Mesendoderm (in vitro differentiated cells): ENCODE data around the gene U2AF1L4.
"Not testable (repeated sequence)": the region's sequence is repeated elsewhere in the genome, so short reads cannot be mapped to it uniquely, and the experiment has no call there.

Experiments used
- DNase-seq: peaks from one replicate; pipeline ENCODE4 v3.0.0; 2013
- H2AK5ac ChIP-seq: 2 replicates; pipeline ENCODE4 v1.6.1; 2013; ENCODE audit warnings: low read length, inconsistent platforms
- H2BK120ac ChIP-seq: 2 replicates; pipeline ENCODE4 v1.6.1; 2013; ENCODE audit warnings: low read depth, mild to moderate bottlenecking, low read length, moderate library complexity, mixed read lengths
- H2BK15ac ChIP-seq: replicated peaks from 2 replicates; pipeline ENCODE4 v1.6.1; 2013; ENCODE audit warnings: low read depth, mild to moderate bottlenecking, moderate library complexity
- H2BK5ac ChIP-seq: 2 replicates; pipeline ENCODE4 v1.6.1; 2013; ENCODE audit warnings: low read length, inconsistent platforms
- H3K18ac ChIP-seq: 2 replicates; pipeline ENCODE4 v1.6.1; 2013; ENCODE audit warnings: mild to moderate bottlenecking, low read length, mixed read lengths
- H3K23ac ChIP-seq: one replicate; pipeline ENCODE4 v1.6.1; 2013; ENCODE audit warnings: low read length
- H3K27ac ChIP-seq: 2 replicates; pipeline ENCODE4 v1.5.1; 2013; ENCODE audit warnings: low read depth, mild to moderate bottlenecking, inconsistent platforms, low read length, moderate library complexity
- H3K27me3 ChIP-seq: 2 replicates; pipeline ENCODE4 v1.6.1; 2013; ENCODE audit warnings: low read length, control low read depth, mild to moderate bottlenecking, inconsistent platforms; ENCODE audit not compliant: insufficient read depth, poor library complexity
- H3K36me3 ChIP-seq: 2 replicates; pipeline ENCODE4 v1.6.1; 2013; ENCODE audit warnings: low read length, inconsistent platforms; ENCODE audit not compliant: control insufficient read depth, insufficient read depth
- H3K4ac ChIP-seq: one replicate; pipeline ENCODE4 v1.6.1; 2013; ENCODE audit warnings: low read depth, mild to moderate bottlenecking, low read length, moderate library complexity
- H3K4me1 ChIP-seq: 2 replicates; pipeline ENCODE4 v1.6.1; 2013; ENCODE audit warnings: low read depth, low read length, inconsistent platforms; ENCODE audit not compliant: control insufficient read depth
- H3K4me2 ChIP-seq: 2 replicates; pipeline ENCODE4 v1.6.1; 2013; ENCODE audit warnings: low read length
- H3K4me3 ChIP-seq: 2 replicates; pipeline ENCODE4 v1.5.1; 2013; ENCODE audit warnings: mild to moderate bottlenecking, low read length
- H3K56ac ChIP-seq: one replicate; pipeline ENCODE4 v1.6.1; 2013; ENCODE audit warnings: low read length
- H3K79me1 ChIP-seq: 2 replicates; pipeline ENCODE4 v1.6.1; 2013; ENCODE audit warnings: low read length, inconsistent platforms
- H3K79me2 ChIP-seq: 2 replicates; pipeline ENCODE4 v1.6.1; 2013; ENCODE audit warnings: mild to moderate bottlenecking, low read length; ENCODE audit not compliant: control insufficient read depth, insufficient read depth
- H3K9ac ChIP-seq: 2 replicates; pipeline ENCODE4 v1.6.1; 2013; ENCODE audit warnings: low read length, inconsistent platforms
- H4K5ac ChIP-seq: one replicate; pipeline ENCODE4 v1.6.1; 2013; ENCODE audit warnings: low read length
- H4K8ac ChIP-seq: one replicate; pipeline ENCODE4 v1.6.1; 2013; ENCODE audit warnings: low read depth, mild to moderate bottlenecking, control low read depth, low read length, moderate library complexity
- WGBS: extraction: QIAGEN DNeasy Blood & Tissue Kit; methylation state at CpG from one replicate; pipeline ENCODE4 v1.1.7; 2013; ENCODE audit warnings: low lambda C conversion rate, missing lambda C conversion rate; ENCODE audit not compliant: insufficient coverage; ENCODE audit errors: extremely low coverage; 5-methylcytosine and 5-hydroxymethylcytosine counted together

U2AF1L4 gene

GRCh38 chr19:35727053-35727955 lies 17.9 kb downstream of the U2AF1L4 start:
- no peak overlapping the region for H3K27ac ChIP-seq
- H2BK120ac ChIP-seq = no peak overlapping the region
- no peak overlapping the region for H4K5ac ChIP-seq
- no peaks in the 10 kb centered on the region for H3K79me1 ChIP-seq
- H2BK5ac ChIP-seq = no peak overlapping the region
- peaks cover 31% of the 10 kb centered on the region for H3K36me3 ChIP-seq
- no peaks in the 10 kb centered on the region for H3K4me1 ChIP-seq
- H3K4me3 ChIP-seq = no peak overlapping the region
- no peak overlapping the region for H4K8ac ChIP-seq
- no peak overlapping the region for H3K4ac ChIP-seq
- no peaks in the 10 kb centered on the region for H3K79me2 ChIP-seq
- H3K4me2 ChIP-seq = no peak overlapping the region
- no peak for DNase-seq
- no CpG with 5 or more reads among the region's 25 CpGs for WGBS
- H2BK15ac ChIP-seq = no peak overlapping the region
- H3K56ac ChIP-seq = no peak overlapping the region
- H2AK5ac ChIP-seq = no peak overlapping the region
- H3K9ac ChIP-seq = no peak overlapping the region
- no peak overlapping the region for H3K18ac ChIP-seq
- no peak overlapping the region for H3K23ac ChIP-seq
- no peaks in the 10 kb centered on the region for H3K27me3 ChIP-seq

GRCh38 chr19:35725216-35725861 lies 19.9 kb downstream of the U2AF1L4 start:
- H3K79me2 ChIP-seq = no peaks in the 10 kb centered on the region
- no peak overlapping the region for H2BK15ac ChIP-seq
- no peak overlapping the region for H2BK5ac ChIP-seq
- no peak overlapping the region for H3K23ac ChIP-seq
- H2AK5ac ChIP-seq = no peak overlapping the region
- H3K4me1 ChIP-seq = no peaks in the 10 kb centered on the region
- no CpG with 5 or more reads among the region's 23 CpGs for WGBS
- no peak overlapping the region for H4K8ac ChIP-seq
- H2BK120ac ChIP-seq = no peak overlapping the region
- no peak overlapping the region for H3K4me2 ChIP-seq
- H3K79me1 ChIP-seq = peaks cover 1% of the 10 kb centered on the region
- DNase-seq = no peak
- H3K4ac ChIP-seq = no peak overlapping the region
- no peak overlapping the region for H3K27ac ChIP-seq
- H3K18ac ChIP-seq = no peak overlapping the region
- no peak overlapping the region for H3K9ac ChIP-seq
- no peak overlapping the region for H3K4me3 ChIP-seq
- peaks cover 30% of the 10 kb centered on the region for H3K36me3 ChIP-seq
- H3K56ac ChIP-seq = no peak overlapping the region
- H3K27me3 ChIP-seq = no peaks in the 10 kb centered on the region
- no peak overlapping the region for H4K5ac ChIP-seq

DNA sequence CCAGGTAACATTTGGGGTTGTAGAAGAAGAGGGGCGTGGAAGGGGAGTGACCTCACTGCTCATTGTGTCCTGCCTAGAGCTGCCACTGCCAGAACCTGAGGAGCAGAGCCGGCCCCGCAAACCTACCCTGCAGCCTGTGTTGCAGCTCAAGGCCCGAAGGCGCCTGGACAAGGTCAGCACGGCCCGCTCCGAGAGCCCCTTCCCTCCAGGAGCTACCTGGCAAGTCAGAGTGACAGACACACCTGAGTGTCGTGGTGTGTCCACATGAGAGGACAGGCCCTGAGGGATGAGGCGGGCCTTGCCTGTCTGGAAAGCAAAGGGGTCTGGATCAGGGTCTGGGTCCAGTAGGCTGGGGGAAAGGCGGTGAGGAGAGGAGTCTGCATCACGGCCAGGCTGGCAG lies 20.7 kb downstream of the U2AF1L4 start:
- Histone ChIP-seq H3K4me2 (no peak overlapping the region), H3K79me1 (peaks cover 3% of the 10 kb centered on the region), H2BK5ac (no peak overlapping the region), H3K18ac (no peak overlapping the region), H3K27me3 (no peaks in the 10 kb centered on the region), H3K4me3 (no peak overlapping the region), H3K56ac (no peak overlapping the region), H2BK120ac (no peak overlapping the region), H2AK5ac (no peak overlapping the region), H3K4ac (no peak overlapping the region), H3K4me1 (no peaks in the 10 kb centered on the region), H3K79me2 (no peaks in the 10 kb centered on the region), H3K23ac (no peak overlapping the region), H4K8ac (no peak overlapping the region), H3K27ac (no peak overlapping the region), H4K5ac (no peak overlapping the region), H3K36me3 (peaks cover 27% of the 10 kb centered on the region), H3K9ac (no peak overlapping the region), H2BK15ac (no peak overlapping the region)
- no CpG with 5 or more reads among the region's 12 CpGs for WGBS
- DNase-seq = no peak

DNA sequence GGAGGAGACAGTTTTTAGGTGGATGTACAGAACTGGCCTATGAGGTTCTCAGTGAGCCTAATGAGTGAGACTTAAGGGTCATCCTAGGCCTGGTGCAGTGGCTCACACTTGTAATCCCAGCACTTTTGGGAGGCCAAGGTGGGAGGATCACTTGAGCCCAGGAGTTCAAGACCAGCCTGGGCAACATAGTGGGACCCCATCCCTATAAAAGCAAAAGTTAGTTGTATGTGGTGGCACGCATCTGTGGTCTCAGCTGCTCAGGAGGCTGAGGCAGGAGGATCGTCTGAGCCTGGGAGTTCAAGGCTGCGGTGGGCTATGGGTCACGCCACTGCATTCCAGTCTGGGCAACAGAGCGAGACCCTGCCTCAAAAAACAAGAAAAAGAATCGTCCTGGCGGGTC lies 21.1 kb downstream of the U2AF1L4 start:
- not testable (repeated sequence) for H3K79me1 ChIP-seq, H3K18ac ChIP-seq, H3K27me3 ChIP-seq, H3K9ac ChIP-seq, H3K4me2 ChIP-seq, DNase-seq, H3K56ac ChIP-seq, H4K8ac ChIP-seq, H3K23ac ChIP-seq, H2BK120ac ChIP-seq, H2BK15ac ChIP-seq, H3K4me3 ChIP-seq, H3K4me1 ChIP-seq, H2AK5ac ChIP-seq, H3K27ac ChIP-seq, H3K79me2 ChIP-seq, H2BK5ac ChIP-seq, H3K4ac ChIP-seq, H4K5ac ChIP-seq
- peaks cover 27% of the 10 kb centered on the region for H3K36me3 ChIP-seq
- no CpG with 5 or more reads among the region's 7 CpGs for WGBS

- H3K27me3 ChIP-seq = no peaks in the 10 kb centered on the region
- H3K56ac ChIP-seq = no peak overlapping the region
- H4K8ac ChIP-seq = no peak overlapping the region
- H3K23ac ChIP-seq = no peak overlapping the region
- no peak overlapping the region for H3K4me2 ChIP-seq
- no peak overlapping the region for H2BK120ac ChIP-seq
- no peak overlapping the region for H2AK5ac ChIP-seq
- no peak overlapping the region for H4K5ac ChIP-seq
- peaks cover 8% of the 10 kb centered on the region for H3K79me2 ChIP-seq
- H3K79me1 ChIP-seq = peaks cover 11% of the 10 kb centered on the region
- H3K4me3 ChIP-seq = no peak overlapping the region
- peaks cover 3% of the 10 kb centered on the region for H3K4me1 ChIP-seq
- no peak for DNase-seq
- H2BK15ac ChIP-seq = no peak overlapping the region
- H3K36me3 ChIP-seq = peaks cover 24% of the 10 kb centered on the region
- no peak overlapping the region for H3K9ac ChIP-seq
- no peak overlapping the region for H3K4ac ChIP-seq
- no peak overlapping the region for H3K18ac ChIP-seq
- no peak overlapping the region for H2BK5ac ChIP-seq
- H3K27ac ChIP-seq = no peak overlapping the region
- no CpG with 5 or more reads among the region's 24 CpGs for WGBS
Measured at GRCh38 chr19:35723671-35724070, 21.5 kb downstream of the U2AF1L4 start.
